Stimulated activated CD4-positive, alpha-beta T cell treated with anti-CD3 and anti-CD28 coated beads, Interleukin-2, amount 100 ng/mL, for 24 hours (primary cell): Measurements from ENCODE around the gene SF1.

Experiments used
- DNase-seq, 2 donors: peaks; one replicate each; pipeline ENCODE4 v3.0.0-alpha.2; 2020

Gene SF1

GRCh38 chr11:64723117-64723906 lies 55.0 kb downstream of the SF1 start, which contains the start of gene NRXN2:
TSS of gene NRXN2 (minus strand) at chr11:64723197. CDS start at chr11:64713699, 9,498 bp downstream.
- peak; percentile 87 to 91 for DNase-seq

- no peak for DNase-seq
Measured at GRCh38 chr11:64722141-64723065, 55.9 kb downstream of the SF1 start.

GRCh38 chr11:64721359-64721699 lies 57.0 kb downstream of the SF1 start:
- no peak for DNase-seq

- DNase-seq, result no peak
Measured at GRCh38 chr11:64720640-64721358, 57.5 kb downstream of the SF1 start.

GRCh38 chr11:64720167-64720566 lies 58.2 kb downstream of the SF1 start:
- DNase-seq, result no peak

GRCh38 chr11:64719406-64719805 lies 58.9 kb downstream of the SF1 start:
- DNase-seq, result no peak

- no peak for DNase-seq
Measured at GRCh38 chr11:64718780-64719124, 59.6 kb downstream of the SF1 start.

- no peak for DNase-seq
Measured at GRCh38 chr11:64718084-64718779, 60.1 kb downstream of the SF1 start.

GRCh38 chr11:64717268-64717578 lies 61.1 kb downstream of the SF1 start:
- no peak for DNase-seq

- DNase-seq, result no peak
Measured at GRCh38 chr11:64716473-64717267, 61.7 kb downstream of the SF1 start.

- DNase-seq, result no peak
Measured at GRCh38 chr11:64715756-64716472, 62.4 kb downstream of the SF1 start.

GRCh38 chr11:64715110-64715509 lies 63.2 kb downstream of the SF1 start:
- no peak for DNase-seq

- no peak for DNase-seq
Measured at GRCh38 chr11:64714666-64715065, 63.7 kb downstream of the SF1 start.
